Measurements from ENCODE around the gene PTGIS. TPM values are rescaled to one million over a fixed set of nuclear protein-coding genes. Genes with fewer than 3 reads are reported as not detected.
"Not testable (repeated sequence)": the region's sequence is repeated elsewhere in the genome, so short reads cannot be mapped to it uniquely, and the experiment has no call there.

PTGIS gene
- total and polyA plus RNA-seq, 2 of the 4 experiments (the other 2 are of a cell fraction), result 1.6 to 2.6 TPM

GRCh38 chr20:49567421-49568277 is at the start of gene PTGIS (continued):
- no peak for TF ChIP-seq CHD1 (IDR thresholded peaks at IDR 0.05; ENCODE audit: low read depth, low read length)
- no peak for TF ChIP-seq ELK1 (IDR thresholded peaks at IDR 0.05; ENCODE audit: borderline replicate concordance, low read depth, low read length)

- intact Hi-C loops (cut with micrococcal nuclease), result loop anchor here (10.0 kb wide), 1 partner anchor 457 kb away; no protein-coding TSS in a partner anchor
- H4K5ac ChIP-seq (ENCODE audit: low read depth, low read length); POLR2A ChIA-PET (ENCODE audit: unreplicated experiment): not testable (repeated sequence)
Observed at GRCh38 chr20:49617394-49617793, 49.5 kb upstream of the PTGIS start.

More at GRCh38 chr20:49617394-49617793, 49.5 kb upstream of the PTGIS start:
- CTCF ChIA-PET; H2AFZ ChIP-seq (replicated peaks; ENCODE audit: low read length, poor library complexity); H4K20me1 ChIP-seq (ENCODE audit: insufficient read depth, low read length); H3K4ac ChIP-seq (ENCODE audit: low read depth, low read length); H2AK5ac ChIP-seq (ENCODE audit: low read depth, low read length); H4K91ac ChIP-seq (ENCODE audit: insufficient read depth, low read depth, low read length); H2AK9ac ChIP-seq (replicated peaks; ENCODE audit: low read depth, low read length, poor library complexity); dilution Hi-C loops (cut with HindIII; ENCODE audit: low sequenced_read_pairs, unreplicated experiment); H4K8ac ChIP-seq (ENCODE audit: low read depth in 2 of 2, low read length in 2 of 2); H3K9me3 ChIP-seq (ENCODE audit: control insufficient read depth, insufficient read depth, low read length); H2BK5ac ChIP-seq (ENCODE audit: low read depth, low read length, poor library complexity, severe bottlenecking); H3K56ac ChIP-seq (ENCODE audit: extremely low read depth, insufficient read depth, low read length); H3K14ac ChIP-seq (replicated peaks; ENCODE audit: low read depth, low read length); H3K4me2 ChIP-seq (ENCODE audit: low read depth, low read length); H3K27me3 ChIP-seq (ENCODE audit: control insufficient read depth, insufficient read depth, low read length); H3K9me1 ChIP-seq (ENCODE audit: insufficient read depth, low read length); H3K4me3 ChIP-seq (ENCODE audit: insufficient read depth, low read depth, low read length); H3K79me1 ChIP-seq (ENCODE audit: low read depth in 1 of 2, low read length in 2 of 2); H3K36me3 ChIP-seq (ENCODE audit: control insufficient read depth, insufficient read depth, low read length); H2BK15ac ChIP-seq (ENCODE audit: low read depth, low read length); H3K23ac ChIP-seq (ENCODE audit: low read depth, low read length); H3K4me1 ChIP-seq (ENCODE audit: control insufficient read depth, insufficient read depth, low read length); H2BK20ac ChIP-seq (ENCODE audit: low read depth, low read length); H3K9ac ChIP-seq (ENCODE audit: low read depth, low read length); H3K18ac ChIP-seq (ENCODE audit: low read depth, low read length); DNase-seq; H2BK120ac ChIP-seq (ENCODE audit: low read depth, low read length); H3K27ac ChIP-seq (ENCODE audit: insufficient read depth, low read length); ATAC-seq (ENCODE audit: low read depth); BruUV-seq (replicated peaks): not testable (repeated sequence)
- in situ Hi-C loops (cut with MboI; ENCODE audit: low sequenced_read_pairs), result loop anchor here (25.0 kb wide), 1 partner anchor 470 kb away; no protein-coding TSS in a partner anchor
- WGBS, 2 experiments (ENCODE audit: extremely low coverage in 2 of 2, insufficient read length in 1 of 2), result 40% methylated on average over 1 of the region's 3 CpGs; no CpG with 5 or more reads in 1 of the 2 experiments
